ENCODE results near the gene RRM1.
A peak's percentile ranks its signal among the peaks of the same experiment; 100 is the strongest.
"Not testable (repeated sequence)": the region's sequence is repeated elsewhere in the genome, so short reads cannot be mapped to it uniquely, and the experiment has no call there.

Gene RRM1

GRCh38 chr11:4140067-4140636 lies 45.6 kb downstream of the RRM1 start:
- DNase-seq, result no peak

GRCh38 chr11:4146070-4146771 lies 51.6 kb downstream of the RRM1 start:
- peak in 1 of 5 experiments; percentile 12 for DNase-seq

GRCh38 chr11:4146772-4147098 lies 52.1 kb downstream of the RRM1 start:
- DNase-seq, result no peak

GRCh38 chr11:4154503-4154902 lies 59.9 kb downstream of the RRM1 start:
- no peak for DNase-seq

GRCh38 chr11:4156571-4156970 lies 62.0 kb downstream of the RRM1 start:
- no peak for DNase-seq

GRCh38 chr11:4158818-4159217 lies 64.2 kb downstream of the RRM1 start:
- DNase-seq, result not testable (repeated sequence)

- DNase-seq, result no peak
Observed at GRCh38 chr11:4161305-4161704, 66.7 kb downstream of the RRM1 start.

GRCh38 chr11:4164884-4165590 lies 70.4 kb downstream of the RRM1 start:
- DNase-seq, result no peak

- DNase-seq, result no peak
Observed at GRCh38 chr11:4167292-4167691, 72.7 kb downstream of the RRM1 start.

GRCh38 chr11:4167758-4168157 lies 73.2 kb downstream of the RRM1 start:
- no peak for DNase-seq

- DNase-seq, result not testable (repeated sequence)
Observed at GRCh38 chr11:4175620-4176350, 81.2 kb downstream of the RRM1 start.

GRCh38 chr11:4178813-4179662 lies 84.4 kb downstream of the RRM1 start:
- DNase-seq, result no peak

- DNase-seq, result no peak
Observed at GRCh38 chr11:4180441-4181183, 86.0 kb downstream of the RRM1 start.

- peak in 1 of 5 experiments; percentile 45 for DNase-seq
Observed at GRCh38 chr11:4181782-4182721, 87.5 kb downstream of the RRM1 start.

GRCh38 chr11:4183410-4184057 lies 88.9 kb downstream of the RRM1 start:
- DNase-seq, result no peak

- no peak for DNase-seq
Observed at GRCh38 chr11:4184163-4184916, 89.7 kb downstream of the RRM1 start.

GRCh38 chr11:4185561-4185960 lies 91.0 kb downstream of the RRM1 start:
- DNase-seq, result peak in 1 of 5 experiments; percentile 24

- DNase-seq, result no peak
Observed at GRCh38 chr11:4186464-4187054, 92.0 kb downstream of the RRM1 start.
